Activated CD8-positive, alpha-beta memory T cell treated with anti-CD3 and anti-CD28 coated beads, Interleukin-2, amount 50 U/mL, for 24 hours (primary cell): ENCODE data around the gene TNFSF11.
"Not testable (repeated sequence)": the region's sequence is repeated elsewhere in the genome, so short reads cannot be mapped to it uniquely, and the experiment has no call there.

Source experiments
- DNase-seq: peaks from one replicate; pipeline ENCODE4 v3.0.0-alpha.2; 2020; ENCODE audit errors: extremely low read depth

Gene TNFSF11

DNA sequence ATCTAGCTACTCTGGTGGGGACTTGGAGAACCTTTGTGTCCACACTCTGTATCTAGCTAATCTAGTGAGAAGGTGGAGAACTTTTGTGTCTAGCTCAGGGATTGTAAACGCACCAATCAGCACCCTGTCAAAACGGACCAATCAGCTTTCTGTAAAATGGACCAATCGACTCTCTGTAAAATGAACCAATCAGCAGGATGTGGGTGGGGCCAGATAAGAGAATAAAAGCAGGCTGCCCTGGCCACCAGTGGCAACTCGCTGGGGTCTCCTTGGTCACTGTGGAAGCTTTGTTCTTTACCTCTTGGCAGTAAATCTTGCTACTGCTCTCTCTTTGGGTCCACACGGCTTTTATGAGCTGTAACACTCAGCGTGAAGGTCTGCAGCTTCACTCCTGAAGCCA, 13.6 kb upstream of the TNFSF11 start:
- DNase-seq, result not testable (repeated sequence)

DNA sequence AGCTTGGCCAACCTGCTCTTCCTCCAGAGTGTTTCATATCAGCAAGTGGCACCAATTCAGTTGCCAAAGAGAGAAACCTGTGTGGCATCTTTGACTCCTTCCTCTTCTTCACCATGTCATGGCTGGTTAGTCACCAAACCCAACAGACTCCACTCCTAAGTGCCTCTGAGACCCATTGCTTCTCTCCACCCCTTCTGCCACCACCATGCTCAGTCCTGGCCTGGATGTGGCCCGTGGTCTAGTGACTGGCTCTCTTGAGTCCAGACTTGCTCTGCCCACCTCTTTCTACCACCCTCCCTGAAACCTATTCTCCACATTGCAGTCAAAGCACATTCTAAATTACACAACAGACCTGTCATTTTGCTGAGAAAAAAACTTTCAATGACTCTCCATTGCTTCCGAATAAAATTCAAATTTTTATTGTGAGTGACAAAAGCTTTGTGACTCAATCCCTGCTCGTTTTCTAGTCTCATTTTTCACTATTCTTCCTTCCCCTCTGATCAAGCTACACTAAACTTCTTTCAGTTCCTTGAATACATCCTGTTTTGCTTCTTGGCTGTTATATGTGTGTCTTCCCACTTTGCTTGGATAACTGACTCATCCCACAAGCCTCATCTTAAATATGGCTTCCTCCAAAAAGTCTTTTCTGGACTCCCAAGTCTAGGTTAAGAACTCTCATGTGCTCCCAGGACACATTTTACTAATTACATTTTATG, 12.0 kb upstream of the TNFSF11 start:
- DNase-seq, result no peak

DNA sequence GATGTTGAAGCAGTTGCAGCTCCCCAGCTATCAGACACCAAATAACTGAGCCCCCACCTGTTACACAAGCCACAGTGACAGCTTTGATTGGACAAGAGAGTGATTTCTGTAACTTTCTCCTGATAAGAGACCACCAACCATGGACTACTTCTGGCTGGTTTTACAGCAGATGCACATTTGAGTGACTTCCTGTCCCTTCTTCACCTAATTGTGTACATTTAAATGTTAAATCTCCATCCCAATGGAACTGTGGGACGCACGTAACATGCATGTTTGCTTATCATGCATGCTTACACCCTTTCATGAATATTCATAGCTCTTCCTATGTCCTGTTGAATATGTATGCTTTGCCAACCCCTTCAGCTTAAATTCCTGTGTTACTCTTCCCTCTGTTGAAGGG, 6.0 kb upstream of the TNFSF11 start:
- no peak for DNase-seq

DNA sequence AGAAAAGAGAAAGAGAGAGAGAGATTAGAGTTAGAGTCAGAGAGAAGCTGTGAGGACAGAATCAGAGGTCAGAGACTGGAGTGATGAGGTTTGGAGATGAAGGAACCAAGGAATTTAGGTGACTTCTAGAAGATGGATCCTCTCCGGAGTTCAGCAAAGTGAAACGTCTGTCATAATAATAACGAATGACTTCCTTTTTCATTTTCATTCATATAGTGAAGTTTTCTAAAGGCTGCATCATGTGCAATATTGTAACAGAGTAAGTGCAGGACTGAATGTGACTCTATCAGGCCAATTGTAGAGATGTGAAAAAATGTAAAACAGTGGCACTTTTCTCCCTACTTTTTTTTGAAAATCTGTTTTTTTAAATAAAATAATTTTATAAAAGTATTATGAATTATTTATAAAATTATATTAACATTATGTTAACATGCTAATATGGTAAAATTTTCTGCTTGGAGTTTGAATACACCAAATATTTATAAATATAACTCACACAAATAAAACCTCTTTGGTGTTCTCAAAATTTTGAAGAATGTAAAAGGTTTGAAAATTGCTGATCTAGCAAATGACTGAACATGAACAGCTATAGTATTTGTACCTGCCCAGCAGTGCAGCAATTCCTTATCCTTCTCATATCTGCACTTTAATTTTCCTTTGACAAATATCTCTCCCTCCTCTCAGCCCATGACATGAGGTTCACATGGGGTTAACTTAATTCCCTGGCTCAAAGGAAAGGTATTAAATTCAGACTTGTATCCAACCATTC, 4.2 kb upstream of the TNFSF11 start:
- no peak for DNase-seq

DNA sequence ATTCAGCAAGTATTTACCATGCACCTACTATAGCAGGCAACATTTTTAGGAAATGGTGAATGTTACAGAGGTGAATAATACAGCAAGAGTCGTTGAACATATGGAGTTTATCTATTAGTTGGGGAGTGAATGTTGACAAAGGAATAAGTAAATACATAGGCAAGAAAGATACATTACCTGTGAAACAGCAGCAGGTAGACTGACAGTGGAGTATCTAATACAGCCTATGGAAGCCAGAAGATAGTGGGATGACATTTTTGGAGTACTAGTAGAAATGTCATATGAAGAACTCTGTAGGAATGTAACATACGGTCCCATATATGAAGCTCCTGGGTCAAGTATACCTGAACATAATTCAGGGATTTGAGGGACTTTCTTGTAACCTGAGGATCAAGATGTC, 2.1 kb upstream of the TNFSF11 start:
- DNase-seq, result no peak

DNA sequence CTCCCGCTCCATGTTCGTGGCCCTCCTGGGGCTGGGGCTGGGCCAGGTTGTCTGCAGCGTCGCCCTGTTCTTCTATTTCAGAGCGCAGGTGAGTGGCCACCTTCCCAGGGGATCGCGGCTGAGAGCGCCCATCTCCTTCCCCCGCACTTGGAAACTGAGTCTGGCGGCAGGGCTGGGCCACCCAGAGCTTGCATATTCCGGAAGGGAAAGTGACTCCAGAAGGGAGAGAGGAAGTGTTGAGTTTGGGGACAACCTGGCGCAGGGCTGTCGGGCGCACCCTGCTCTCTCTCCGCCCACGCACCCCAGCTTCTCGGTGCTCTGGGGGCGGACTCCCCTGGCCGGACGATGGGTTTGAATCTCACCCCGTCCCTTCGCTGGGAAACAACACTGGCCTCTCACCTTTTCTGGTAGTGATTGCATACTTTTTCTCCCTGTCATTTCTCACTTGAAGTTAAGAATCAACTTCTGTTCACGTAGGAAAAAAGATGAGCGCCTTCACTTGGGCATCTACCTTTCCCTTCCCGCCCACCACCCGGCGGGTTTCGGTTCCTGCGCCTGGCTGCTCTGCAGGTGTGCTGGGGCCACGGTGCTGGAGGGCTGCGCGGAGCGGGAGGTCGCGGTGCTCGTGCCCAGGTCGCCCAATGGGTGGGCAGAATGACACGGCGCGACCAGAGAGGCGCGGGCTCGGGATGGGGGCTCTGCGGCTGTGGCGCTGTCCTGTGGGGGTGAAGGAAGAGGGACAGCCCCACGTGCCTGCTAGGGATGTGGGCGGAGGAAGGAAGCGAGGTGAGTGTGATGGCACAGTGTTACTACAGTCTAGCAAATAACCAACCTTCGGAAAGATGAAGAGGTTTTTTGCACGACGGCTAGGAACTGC, 721 bp downstream of the TNFSF11 start:
- peak; percentile 39 for DNase-seq

DNA sequence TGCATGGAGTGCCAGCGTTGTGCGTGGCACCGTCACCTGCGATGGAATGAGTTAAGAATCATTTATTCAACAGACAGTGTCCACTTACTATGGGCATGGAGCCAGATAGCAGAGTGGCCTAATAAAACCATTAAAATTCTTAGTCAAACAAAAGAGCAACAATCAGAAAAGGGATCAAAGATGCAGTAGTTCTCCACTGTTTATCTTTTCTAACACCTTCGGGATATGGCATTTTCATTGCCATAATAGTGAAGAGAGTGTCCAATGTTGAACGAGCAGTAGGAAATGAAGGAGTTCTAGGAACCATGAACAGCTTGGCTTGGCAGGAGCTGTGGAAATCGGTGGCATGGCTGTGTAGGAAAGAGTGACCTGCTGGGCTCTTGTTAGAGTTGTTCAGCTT, 2.0 kb downstream of the TNFSF11 start:
- DNase-seq, result no peak

DNA sequence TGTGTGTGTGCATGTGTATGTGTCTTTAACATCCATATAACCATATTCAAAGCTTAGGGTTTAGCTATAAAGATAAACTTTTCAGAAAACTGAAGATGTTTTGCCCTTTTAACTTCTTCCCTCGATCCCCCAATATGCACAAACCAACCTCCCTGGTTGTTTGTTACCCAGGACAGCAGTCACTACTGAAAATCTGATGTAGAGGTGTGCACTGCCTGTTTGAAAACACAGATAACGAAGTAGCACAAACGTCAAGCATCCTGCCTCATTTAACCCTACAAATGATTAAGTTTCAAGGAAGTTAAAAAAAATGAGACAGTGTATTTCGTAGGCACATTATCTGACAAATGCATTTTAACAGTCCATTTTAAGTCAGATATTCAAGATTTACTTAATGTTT, 3.6 kb downstream of the TNFSF11 start:
- no peak for DNase-seq

DNA sequence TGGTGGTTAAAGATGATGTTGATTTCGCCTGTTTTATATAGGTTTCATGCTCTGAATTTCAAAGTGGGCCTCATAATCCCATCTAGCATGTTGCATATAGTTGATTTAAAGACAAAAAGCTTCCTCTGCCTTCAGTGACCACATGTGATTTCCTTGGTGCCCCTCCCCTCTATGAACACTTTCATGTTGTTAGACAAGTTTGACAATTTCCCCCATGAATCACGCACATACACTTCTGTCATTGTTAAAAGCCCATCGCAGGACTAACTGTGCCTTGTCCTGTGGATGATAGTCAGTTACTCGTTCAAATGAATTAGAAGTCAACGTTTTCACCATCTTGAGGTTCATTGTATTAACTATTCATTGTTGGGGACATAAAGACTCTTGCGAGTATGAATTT, 6.7 kb downstream of the TNFSF11 start:
- DNase-seq, result no peak

DNA sequence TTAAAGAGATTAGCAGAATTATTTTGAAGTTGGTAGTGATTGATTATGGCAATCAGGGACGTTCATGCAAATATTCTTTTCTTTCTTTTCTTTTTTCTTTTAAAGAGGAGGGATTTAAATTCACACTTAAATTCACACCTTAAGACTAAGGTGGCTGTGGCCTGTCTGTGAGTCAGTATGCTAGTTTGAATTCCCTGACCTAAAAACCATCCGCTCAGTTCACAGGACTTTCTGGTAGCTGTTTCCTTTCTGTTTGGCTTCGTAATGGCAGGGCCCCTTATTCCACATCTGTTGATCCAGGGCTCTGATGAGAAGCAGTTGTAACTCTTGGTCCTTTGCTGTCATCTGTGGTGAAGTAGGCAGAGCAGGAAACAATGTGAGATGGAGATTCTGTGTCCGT, 7.5 kb downstream of the TNFSF11 start:
- no peak for DNase-seq

DNA sequence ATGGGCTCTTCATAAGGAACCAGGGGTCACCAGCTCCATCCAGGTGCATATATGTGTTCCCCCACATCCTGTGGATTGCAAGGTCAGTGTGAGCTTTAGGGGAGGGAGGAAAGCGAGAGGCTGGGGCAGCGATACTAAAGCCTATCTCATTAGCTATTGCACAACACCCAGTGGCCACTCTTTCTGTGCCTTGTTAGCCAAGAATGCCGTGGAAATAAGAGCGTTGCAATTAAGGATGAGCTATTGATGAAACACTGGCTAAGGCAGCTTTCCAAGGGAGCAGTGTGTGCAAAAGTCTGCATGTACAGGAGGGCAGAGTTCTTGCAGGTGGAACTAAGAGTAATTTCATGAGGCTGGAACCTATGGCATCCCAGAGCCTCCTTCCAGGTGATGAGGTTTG, 17.6 kb downstream of the TNFSF11 start:
- DNase-seq, result no peak

DNA sequence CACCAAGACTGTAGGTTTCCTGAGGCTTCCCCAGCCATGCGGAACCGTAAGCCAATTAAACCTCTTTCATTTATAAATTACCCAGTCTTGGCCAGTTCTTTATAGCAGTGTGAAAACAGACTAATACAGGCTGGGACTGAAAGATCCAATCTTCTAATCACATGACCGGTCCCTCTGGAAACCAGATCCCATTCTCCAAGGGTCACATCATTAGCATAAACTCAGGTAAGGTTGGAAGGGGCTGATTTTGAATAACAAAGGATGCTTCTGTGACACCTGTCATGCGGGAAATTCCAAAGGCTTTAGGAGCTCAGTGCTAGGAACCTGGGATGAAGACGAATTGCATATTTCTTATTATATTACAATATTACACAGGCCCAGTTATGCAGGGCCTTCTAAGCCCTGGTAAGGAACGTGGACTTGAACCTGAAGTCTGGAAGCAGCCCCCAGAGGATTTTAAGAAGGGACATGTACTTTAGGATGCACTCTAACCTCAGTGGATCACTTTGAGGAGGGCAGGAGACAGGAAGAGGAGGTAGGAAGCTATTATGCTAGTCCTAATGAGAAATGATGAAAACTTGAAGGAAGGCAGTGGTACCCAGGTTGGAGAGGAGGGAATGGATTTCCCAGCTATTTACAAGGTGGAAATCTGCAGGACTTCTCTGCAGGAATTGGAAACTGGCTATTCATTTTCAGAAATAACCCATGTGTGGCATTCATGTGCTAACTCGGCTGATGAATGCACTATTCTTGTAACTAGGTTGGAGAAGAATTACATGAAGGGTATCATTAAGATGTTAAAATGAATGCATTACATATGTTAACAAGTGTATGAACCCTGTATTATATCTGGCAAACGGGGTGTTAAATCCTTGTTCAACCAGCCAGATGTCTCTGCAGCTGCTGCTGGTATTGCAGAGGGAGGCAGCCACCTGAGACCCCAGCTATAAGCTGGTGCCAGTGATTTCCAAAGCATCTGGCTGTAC, 19.3 kb downstream of the TNFSF11 start:
- no peak for DNase-seq

DNA sequence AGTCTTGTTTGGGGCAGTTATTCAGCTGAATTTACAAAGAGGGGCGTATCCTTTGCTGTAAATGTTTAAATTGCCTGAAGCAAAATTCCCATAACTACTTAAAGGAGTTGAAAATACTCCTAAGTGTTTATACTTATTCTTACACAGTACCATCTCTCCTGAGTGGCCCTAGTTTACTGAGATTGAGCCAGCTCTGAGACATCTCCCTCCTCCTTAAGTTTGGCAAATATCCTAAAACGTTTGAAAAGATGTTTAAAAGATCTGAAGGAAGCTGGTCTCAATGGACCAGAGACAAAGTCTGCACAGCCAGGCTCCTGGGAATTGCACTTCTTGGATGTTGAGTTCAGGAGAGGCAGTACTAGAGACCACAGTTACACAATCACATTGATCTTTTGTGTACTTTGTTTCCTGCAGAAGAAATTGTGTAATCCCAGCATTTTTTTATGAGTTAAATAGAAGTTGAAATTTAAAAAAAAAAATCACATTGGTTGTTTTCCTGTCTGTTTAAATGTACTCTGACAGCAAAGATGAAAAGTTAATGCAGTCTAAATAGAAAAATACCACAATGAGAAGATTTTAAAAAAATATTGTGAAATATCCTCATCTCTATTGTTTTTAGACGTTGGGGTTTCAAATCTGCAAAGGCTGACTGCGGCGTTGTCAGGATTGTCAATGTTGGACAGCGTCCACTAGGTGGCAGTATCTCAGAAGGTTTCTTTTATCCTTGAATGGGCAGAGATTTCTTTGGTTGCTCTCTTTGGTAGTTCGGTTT, 20.7 kb downstream of the TNFSF11 start:
- DNase-seq, result no peak

DNA sequence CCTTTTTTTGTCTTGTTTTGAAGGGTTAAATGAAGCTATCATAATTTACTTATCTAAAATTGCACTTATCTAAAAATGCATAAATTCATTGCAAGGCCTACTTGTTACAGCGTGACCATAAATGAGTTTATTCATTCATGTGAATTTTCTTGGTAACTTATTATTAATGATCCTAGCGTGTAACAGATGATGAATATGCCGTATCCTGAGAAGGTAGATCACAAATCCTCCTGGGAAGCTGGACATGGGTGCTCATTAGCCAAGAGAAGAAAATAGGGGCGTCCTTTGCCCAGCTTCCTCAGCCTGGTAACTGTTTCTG, 21.3 kb downstream of the TNFSF11 start:
- DNase-seq, result no peak

DNA sequence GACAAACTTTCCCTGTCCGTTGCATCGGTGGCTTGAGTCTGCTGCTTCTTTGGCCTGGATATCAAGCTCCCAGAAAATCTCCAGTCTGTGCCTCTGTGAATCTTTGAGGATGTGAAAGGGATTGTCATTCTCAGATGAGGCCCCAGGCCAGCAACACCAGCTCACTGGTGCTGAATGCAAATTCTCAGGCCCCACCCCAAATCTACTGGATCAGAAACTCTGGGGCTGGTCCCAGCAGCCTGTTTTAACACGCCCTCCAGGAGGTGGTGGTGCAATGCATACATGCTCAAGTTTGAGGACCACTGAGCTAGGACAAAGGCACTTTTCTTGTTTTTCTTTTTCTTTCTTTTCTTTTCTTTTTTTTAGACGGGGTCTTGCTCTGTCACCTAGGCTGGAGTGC, 23.6 kb downstream of the TNFSF11 start:
- DNase-seq, result no peak

DNA sequence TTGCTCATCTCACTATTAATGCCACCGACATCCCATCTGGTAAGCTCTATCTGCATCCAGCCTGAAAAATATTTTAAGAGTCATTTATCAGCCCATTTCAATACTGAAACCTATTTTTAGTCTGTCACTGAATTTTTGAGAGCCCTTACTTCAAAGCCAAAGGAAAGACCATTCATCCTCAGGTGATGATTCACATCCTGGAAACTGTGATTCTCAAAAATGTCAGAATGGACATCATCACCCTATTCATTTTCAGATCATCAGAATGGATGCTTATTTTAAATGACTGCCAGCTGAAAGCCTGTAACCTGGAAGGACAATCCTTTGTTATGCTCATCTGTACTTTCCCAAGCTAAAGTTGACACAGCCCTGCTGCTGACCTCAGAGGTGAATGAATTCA, 27.0 kb downstream of the TNFSF11 start:
- no peak for DNase-seq

DNA sequence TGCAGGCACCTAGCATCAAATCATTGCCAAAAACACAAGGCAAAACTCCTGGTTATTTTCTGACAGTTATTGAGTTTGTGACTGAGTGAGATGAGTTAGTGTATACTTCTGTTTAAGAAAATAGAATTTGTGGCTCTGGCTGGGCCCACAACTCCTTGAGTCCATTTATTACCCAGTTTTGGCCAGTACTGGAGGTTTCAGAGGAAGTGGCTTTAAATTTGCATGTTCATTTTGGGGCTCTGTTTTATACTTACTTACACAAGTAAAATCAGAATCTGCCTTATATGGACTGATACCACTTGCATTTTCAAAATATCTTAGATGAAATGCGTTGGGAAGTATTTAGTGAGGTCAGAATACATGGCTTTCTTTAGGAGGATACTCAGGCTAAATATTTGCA, 29.0 kb downstream of the TNFSF11 start:
- no peak for DNase-seq

DNA sequence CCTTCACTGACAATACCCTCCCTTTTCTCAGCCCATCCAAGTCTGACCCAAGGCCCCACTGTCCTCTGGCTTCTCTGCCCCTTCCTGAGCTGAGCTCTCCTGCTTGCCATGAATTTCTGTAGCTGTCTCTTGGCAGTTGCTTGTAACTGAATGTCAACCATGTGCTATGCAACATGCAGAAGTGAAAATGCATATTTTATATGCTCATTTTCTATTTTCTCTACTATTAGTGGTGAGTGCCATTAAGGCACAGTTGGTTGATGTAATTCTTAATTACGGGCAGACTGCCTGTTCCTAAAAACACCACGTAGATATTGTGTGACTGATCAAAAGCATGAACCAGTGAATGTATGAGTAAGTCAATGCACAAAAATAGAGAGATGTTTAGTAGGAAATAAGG, 29.6 kb downstream of the TNFSF11 start:
- DNase-seq, result no peak

DNA sequence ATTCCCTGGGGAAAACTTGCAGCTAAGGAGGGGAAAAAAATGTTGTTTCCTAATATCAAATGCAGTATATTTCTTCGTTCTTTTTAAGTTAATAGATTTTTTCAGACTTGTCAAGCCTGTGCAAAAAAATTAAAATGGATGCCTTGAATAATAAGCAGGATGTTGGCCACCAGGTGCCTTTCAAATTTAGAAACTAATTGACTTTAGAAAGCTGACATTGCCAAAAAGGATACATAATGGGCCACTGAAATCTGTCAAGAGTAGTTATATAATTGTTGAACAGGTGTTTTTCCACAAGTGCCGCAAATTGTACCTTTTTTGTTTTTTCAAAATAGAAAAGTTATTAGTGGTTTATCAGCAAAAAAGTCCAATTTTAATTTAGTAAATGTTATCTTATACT, 33.6 kb downstream of the TNFSF11 start:
- no peak for DNase-seq

DNA sequence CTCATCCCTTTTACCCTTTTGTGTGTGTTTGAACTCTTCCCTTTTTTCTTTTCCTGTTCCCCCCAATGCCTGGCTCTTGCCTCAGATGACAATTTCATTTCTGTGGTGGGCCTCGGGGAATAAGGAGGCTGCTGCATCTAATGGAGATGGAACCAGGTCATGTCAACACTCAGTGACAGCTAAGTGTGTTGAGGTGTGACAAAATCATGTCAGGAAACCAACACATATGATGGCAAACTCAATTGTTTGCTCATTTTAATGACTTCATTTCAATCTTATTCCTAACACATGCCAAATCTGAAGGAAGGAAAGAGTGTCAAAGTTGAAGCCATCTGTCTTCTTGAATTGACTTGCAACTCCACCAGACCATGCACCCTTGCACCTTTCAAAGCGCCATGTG, 36.7 kb downstream of the TNFSF11 start:
- no peak for DNase-seq
